ENCODE results near the gene CNNM2. TPM values are rescaled to one million over a fixed set of nuclear protein-coding genes. Genes with fewer than 3 reads are reported as not detected.

The CNNM2 gene
- total RNA-seq, 1 experiment from 2014 or later: 23.1 TPM

- Histone ChIP-seq H3K9ac (ENCODE audit: low read length) (no peak overlapping the region), H4K20me1 (ENCODE audit: insufficient read depth) (no peaks in the 10 kb centered on the region), H3K9me3 (ENCODE audit: control insufficient read depth in 1 of 2, insufficient read depth in 1 of 2, low read depth in 1 of 2, low read length in 2 of 2) (no peaks in the 10 kb centered on the region), H3K4me1 (ENCODE audit: control insufficient read depth in 1 of 2, insufficient read depth in 2 of 2, low read length in 2 of 2) (no peaks in the 10 kb centered on the region), H3K27me3 (ENCODE audit: insufficient read depth, low read length) (no peaks in the 10 kb centered on the region), H3K79me2 (ENCODE audit: insufficient read depth, low read length) (no peaks in the 10 kb centered on the region), H3K27ac (ENCODE audit: low read depth, low read length) (no peak overlapping the region), H3K9me2 (ENCODE audit: insufficient read depth) (no peaks in the 10 kb centered on the region), H3K4me3 (replicated peaks in 1 of 2; ENCODE audit: low read depth in 1 of 2, low read length in 2 of 2) (no peak overlapping the region), H3K4me2 (ENCODE audit: low read length) (no peak overlapping the region), H3K36me3 (ENCODE audit: control insufficient read depth in 1 of 2, insufficient read depth in 2 of 2, low read length in 2 of 2) (no peaks in the 10 kb centered on the region), H2AFZ (ENCODE audit: low read depth, low read length, poor library complexity, severe bottlenecking) (no peak overlapping the region)
- ChIA-PET RAD21 (ENCODE audit: low non-redundant PET in 1 of 2, low total read pairs in 2 of 2, uncharacterized antibody in 2 of 2, unreplicated experiment in 2 of 2) (no interaction called here), POLR2A (no interaction called here), CTCF (interaction anchor here (2.3 kb wide), 1 partner anchor 25 kb away, joined by 8 read pairs; no protein-coding TSS in a partner anchor)
- intact Hi-C loops (cut with micrococcal nuclease): no loop called here
- TF ChIP-seq EGR1 (IDR thresholded peaks at IDR 0.05; ENCODE audit: low read depth) (no peak), SP1 (IDR thresholded peaks at IDR 0.05; ENCODE audit: low read depth) (no peak), SIN3A (IDR thresholded peaks at IDR 0.05; ENCODE audit: low read depth) (no peak), POLR2A (IDR thresholded peaks at IDR 0.05; ENCODE audit: borderline replicate concordance, extremely low read depth, insufficient read depth, insufficient read length) (no peak), POLR2AphosphoS5 (IDR thresholded peaks at IDR 0.05; ENCODE audit: low read depth, low read length) (no peak), JUND (IDR thresholded peaks at IDR 0.05) (no peak), CEBPB (IDR thresholded peaks at IDR 0.05; ENCODE audit: low read depth) (no peak), TCF7L2 (IDR thresholded peaks at IDR 0.05; ENCODE audit: borderline replicate concordance, extremely low read depth, insufficient read depth, insufficient read length) (no peak), FOSL1 (IDR thresholded peaks at IDR 0.05; ENCODE audit: low read depth) (no peak), SRF (IDR thresholded peaks at IDR 0.05; ENCODE audit: low read depth) (no peak), CBX3 (IDR thresholded peaks at IDR 0.05; ENCODE audit: low read depth) (no peak), ELF1 (IDR thresholded peaks at IDR 0.05; ENCODE audit: borderline replicate concordance, low read depth) (no peak), EZH2 (IDR thresholded peaks at IDR 0.05) (no peak), ZFX (IDR thresholded peaks at IDR 0.05) (no peak)
- TF ChIP-seq, protein P1, sequence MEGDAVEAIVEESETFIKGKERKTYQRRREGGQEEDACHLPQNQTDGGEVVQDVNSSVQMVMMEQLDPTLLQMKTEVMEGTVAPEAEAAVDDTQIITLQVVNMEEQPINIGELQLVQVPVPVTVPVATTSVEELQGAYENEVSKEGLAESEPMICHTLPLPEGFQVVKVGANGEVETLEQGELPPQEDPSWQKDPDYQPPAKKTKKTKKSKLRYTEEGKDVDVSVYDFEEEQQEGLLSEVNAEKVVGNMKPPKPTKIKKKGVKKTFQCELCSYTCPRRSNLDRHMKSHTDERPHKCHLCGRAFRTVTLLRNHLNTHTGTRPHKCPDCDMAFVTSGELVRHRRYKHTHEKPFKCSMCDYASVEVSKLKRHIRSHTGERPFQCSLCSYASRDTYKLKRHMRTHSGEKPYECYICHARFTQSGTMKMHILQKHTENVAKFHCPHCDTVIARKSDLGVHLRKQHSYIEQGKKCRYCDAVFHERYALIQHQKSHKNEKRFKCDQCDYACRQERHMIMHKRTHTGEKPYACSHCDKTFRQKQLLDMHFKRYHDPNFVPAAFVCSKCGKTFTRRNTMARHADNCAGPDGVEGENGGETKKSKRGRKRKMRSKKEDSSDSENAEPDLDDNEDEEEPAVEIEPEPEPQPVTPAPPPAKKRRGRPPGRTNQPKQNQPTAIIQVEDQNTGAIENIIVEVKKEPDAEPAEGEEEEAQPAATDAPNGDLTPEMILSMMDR (IDR thresholded peaks at IDR 0.05 in 2 of 3, conservative IDR thresholded peaks at IDR 0.05 in 1 of 3; ENCODE audit: borderline replicate concordance in 1 of 3, insufficient read depth in 1 of 3, low read depth in 2 of 3, low read length in 2 of 3): no peak
- TF ChIP-seq, protein P2, sequence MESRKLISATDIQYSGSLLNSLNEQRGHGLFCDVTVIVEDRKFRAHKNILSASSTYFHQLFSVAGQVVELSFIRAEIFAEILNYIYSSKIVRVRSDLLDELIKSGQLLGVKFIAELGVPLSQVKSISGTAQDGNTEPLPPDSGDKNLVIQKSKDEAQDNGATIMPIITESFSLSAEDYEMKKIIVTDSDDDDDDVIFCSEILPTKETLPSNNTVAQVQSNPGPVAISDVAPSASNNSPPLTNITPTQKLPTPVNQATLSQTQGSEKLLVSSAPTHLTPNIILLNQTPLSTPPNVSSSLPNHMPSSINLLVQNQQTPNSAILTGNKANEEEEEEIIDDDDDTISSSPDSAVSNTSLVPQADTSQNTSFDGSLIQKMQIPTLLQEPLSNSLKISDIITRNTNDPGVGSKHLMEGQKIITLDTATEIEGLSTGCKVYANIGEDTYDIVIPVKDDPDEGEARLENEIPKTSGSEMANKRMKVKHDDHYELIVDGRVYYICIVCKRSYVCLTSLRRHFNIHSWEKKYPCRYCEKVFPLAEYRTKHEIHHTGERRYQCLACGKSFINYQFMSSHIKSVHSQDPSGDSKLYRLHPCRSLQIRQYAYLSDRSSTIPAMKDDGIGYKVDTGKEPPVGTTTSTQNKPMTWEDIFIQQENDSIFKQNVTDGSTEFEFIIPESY (IDR thresholded peaks at IDR 0.05; ENCODE audit: extremely low read depth, insufficient replicate concordance, low read length): no peak
- TF ChIP-seq, protein P3, sequence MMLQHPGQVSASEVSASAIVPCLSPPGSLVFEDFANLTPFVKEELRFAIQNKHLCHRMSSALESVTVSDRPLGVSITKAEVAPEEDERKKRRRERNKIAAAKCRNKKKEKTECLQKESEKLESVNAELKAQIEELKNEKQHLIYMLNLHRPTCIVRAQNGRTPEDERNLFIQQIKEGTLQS (IDR thresholded peaks at IDR 0.05): no peak
- TF ChIP-seq, protein P4, sequence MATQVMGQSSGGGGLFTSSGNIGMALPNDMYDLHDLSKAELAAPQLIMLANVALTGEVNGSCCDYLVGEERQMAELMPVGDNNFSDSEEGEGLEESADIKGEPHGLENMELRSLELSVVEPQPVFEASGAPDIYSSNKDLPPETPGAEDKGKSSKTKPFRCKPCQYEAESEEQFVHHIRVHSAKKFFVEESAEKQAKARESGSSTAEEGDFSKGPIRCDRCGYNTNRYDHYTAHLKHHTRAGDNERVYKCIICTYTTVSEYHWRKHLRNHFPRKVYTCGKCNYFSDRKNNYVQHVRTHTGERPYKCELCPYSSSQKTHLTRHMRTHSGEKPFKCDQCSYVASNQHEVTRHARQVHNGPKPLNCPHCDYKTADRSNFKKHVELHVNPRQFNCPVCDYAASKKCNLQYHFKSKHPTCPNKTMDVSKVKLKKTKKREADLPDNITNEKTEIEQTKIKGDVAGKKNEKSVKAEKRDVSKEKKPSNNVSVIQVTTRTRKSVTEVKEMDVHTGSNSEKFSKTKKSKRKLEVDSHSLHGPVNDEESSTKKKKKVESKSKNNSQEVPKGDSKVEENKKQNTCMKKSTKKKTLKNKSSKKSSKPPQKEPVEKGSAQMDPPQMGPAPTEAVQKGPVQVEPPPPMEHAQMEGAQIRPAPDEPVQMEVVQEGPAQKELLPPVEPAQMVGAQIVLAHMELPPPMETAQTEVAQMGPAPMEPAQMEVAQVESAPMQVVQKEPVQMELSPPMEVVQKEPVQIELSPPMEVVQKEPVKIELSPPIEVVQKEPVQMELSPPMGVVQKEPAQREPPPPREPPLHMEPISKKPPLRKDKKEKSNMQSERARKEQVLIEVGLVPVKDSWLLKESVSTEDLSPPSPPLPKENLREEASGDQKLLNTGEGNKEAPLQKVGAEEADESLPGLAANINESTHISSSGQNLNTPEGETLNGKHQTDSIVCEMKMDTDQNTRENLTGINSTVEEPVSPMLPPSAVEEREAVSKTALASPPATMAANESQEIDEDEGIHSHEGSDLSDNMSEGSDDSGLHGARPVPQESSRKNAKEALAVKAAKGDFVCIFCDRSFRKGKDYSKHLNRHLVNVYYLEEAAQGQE (IDR thresholded peaks at IDR 0.05; ENCODE audit: low read depth): no peak
- no peak for ATAC-seq
- DNase-seq (ENCODE audit: low read depth, low spot score): no peak
- BruUV-seq (replicated peaks): no TSS peak
Measured at GRCh38 chr10:102876747-102877153, 41.3 kb upstream of the CNNM2 start.
